ENCODE data around the gene MAD1L1. TPM values are rescaled to one million over a fixed set of nuclear protein-coding genes. Genes with fewer than 3 reads are reported as not detected.

MAD1L1 gene
- total and polyA plus RNA-seq, 2 of the 8 experiments (the other 6 are each of a cell fraction or from before 2014, with no cell fraction given): 40.4 to 44.6 TPM

DNA sequence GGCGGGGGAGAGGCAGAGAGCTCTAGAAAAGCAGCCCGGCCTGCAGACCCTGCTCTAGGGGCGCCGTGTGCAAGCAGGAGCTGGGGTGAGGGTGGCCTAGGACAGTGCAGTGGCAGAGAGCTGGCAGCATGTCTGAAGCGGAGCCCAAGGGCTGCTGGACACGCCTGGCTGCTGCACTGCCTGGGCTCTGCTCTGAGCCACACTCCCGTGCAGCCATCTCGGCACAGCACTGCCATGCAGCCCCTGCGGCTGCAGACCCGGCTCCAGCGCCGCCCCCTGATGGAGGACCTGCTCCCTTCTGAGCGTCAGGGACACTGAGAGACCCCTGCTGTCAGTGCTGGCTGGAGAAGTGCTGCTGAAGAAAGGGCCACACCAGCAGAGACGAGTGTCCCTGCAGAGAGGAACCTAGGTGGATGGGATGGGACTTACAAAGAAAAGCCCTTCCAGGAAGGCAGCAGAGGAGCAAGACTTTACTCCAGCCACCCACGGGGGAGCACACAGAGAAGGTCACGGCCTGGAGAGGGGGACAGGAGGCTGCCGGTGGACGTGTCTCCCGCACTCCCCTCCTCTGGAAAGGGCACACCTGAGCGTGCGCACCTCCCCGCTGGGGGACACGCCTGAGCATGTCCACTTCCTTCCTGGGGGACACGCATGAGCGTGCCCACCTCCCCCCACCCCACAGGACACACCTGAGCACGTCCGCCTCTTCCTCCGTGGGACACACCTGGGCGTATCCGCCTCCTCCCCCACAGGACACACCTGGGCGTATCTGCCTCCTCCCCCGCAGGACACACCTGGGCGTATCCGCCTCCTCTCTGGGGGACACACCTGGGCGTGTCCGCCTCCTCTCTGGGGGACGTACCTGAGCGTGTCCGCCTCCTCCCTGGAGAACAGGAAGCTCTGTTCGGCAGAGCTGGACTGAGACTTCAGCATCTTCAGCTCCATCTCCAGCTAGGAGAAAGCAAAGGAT lies 252.9 kb downstream of the MAD1L1 start (continued):
- TF ChIP-seq HDAC2 (IDR thresholded peaks at IDR 0.05; ENCODE audit: borderline replicate concordance in 1 of 2, low read depth in 2 of 2, low read length in 2 of 2) (no peak), CEBPB (IDR thresholded peaks at IDR 0.05; ENCODE audit: low read depth, low read length) (no peak), POLR2A (IDR thresholded peaks at IDR 0.05; ENCODE audit: control extremely low read depth in 1 of 2, low read depth in 2 of 2, low read length in 2 of 2) (no peak), POU5F1 (IDR thresholded peaks at IDR 0.05; ENCODE audit: low read depth, low read length) (no peak)
